Prostate gland (tissue), 2 donors: Measurements from ENCODE around the gene NR1D2.
"Not testable (repeated sequence)": the region's sequence is repeated elsewhere in the genome, so short reads cannot be mapped to it uniquely, and the experiment has no call there.

Source experiments
- CTCF ChIP-seq, 4 experiments: fragments of 200-600 bp in 2 of 4; fragments of 450-650 bp in 2 of 4; sonication (generic) in 2 of 4; IDR thresholded peaks; 1 replicate in 3 of 4; 2 replicates in 1 of 4; pipeline ENCODE4 v1.5.1; 2016 to 2019; ENCODE audit warnings: antibody characterized with exemption in 4 of 4, mild to moderate bottlenecking in 2 of 4, moderate library complexity in 2 of 4
- POLR2A ChIP-seq: fragments of 450-650 bp; IDR thresholded peaks from one replicate; pipeline ENCODE4 v1.6.1; 2016; ENCODE audit warnings: antibody characterized with exemption, mild to moderate bottlenecking
- POLR2AphosphoS5 ChIP-seq: sonication (generic); formaldehyde crosslinking; IDR thresholded peaks from one replicate; pipeline ENCODE4 v1.6.1; 2017; ENCODE audit warnings: antibody characterized with exemption

GRCh38 chr3:23918331-23918730 is 26.8 kb upstream of the NR1D2 start:
- TF ChIP-seq CTCF (IDR thresholded peaks at IDR 0.05); POLR2A; POLR2AphosphoS5: not testable (repeated sequence)
